ENCODE results near the gene INSYN2A.
A peak's percentile ranks its signal among the peaks of the same experiment; 100 is the strongest.

Gene INSYN2A

DNA sequence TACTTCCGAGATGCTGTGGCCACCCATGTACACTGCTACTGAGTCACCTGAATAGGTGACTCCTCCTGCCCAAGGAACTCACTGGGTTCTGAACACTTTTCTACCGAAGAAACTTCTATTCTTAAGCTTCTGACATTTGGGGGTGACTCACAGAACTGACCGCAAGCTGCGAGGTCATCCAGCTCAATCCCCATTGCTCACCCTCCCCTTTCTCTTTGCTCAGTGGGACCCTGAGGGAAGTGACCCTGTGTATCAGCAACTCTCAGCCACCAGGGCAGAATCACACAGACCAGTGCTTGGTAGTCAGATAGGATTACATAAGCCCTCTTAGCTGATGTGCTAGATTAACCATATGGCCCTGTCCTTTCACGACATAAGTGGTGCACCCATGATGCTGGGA lies 46.3 kb downstream of the INSYN2A start:
- DNase-seq (ENCODE audit: low read depth) = peak; percentile 29
- TF ChIP-seq, protein P1, sequence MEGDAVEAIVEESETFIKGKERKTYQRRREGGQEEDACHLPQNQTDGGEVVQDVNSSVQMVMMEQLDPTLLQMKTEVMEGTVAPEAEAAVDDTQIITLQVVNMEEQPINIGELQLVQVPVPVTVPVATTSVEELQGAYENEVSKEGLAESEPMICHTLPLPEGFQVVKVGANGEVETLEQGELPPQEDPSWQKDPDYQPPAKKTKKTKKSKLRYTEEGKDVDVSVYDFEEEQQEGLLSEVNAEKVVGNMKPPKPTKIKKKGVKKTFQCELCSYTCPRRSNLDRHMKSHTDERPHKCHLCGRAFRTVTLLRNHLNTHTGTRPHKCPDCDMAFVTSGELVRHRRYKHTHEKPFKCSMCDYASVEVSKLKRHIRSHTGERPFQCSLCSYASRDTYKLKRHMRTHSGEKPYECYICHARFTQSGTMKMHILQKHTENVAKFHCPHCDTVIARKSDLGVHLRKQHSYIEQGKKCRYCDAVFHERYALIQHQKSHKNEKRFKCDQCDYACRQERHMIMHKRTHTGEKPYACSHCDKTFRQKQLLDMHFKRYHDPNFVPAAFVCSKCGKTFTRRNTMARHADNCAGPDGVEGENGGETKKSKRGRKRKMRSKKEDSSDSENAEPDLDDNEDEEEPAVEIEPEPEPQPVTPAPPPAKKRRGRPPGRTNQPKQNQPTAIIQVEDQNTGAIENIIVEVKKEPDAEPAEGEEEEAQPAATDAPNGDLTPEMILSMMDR (IDR thresholded peaks at IDR 0.05; ENCODE audit: insufficient read depth, low read depth, low read length, missing control alignments) = no peak
- H3K4me3 ChIP-seq (ENCODE audit: low read length) = no peak overlapping the region

DNA sequence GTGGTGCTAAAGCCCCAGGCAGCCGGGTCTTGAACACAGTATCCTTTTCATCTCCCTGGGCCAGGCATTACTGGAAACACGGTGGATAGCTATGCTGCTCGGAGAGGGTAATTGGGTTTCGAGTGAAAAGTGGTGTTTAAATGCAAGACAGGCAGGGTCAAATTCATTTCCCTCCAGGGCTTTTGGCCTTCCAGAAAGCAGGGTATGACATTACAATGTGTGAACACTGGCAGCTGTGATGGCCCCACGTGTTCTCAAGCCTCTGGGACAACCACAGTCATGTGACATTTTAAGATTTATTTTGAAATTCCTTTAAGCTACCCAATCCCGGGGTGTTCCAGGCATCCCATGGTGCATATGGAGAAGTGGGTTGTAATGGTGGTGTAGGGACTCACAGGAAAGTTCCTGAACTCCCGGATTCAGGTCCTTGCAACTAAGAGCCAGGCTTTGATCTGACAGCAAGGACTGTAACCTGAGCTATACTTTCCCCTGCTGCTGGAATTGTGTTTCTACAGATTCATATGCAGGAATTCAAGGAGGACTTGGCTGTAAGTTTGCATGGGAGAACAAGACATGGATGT lies 46.8 kb downstream of the INSYN2A start:
- no peak overlapping the region for H3K4me3 ChIP-seq (ENCODE audit: low read length)
- no peak for DNase-seq (ENCODE audit: low read depth)
- TF ChIP-seq, protein P1 (IDR thresholded peaks at IDR 0.05; ENCODE audit: insufficient read depth, low read depth, low read length, missing control alignments) = no peak

DNA sequence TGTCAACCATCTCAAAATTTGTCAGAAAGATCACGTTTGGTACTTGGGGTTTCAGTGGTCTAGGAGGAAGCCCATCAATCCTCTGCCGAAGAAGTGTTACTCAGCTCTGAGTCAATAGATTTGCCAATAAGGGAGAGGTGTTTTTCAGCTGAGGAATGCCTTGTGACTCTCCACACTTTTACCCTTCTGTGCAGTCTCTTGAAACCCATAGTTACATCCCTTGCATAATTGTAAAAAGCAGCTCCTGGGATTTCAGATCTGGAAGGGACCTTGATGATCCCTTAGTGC lies 47.5 kb downstream of the INSYN2A start:
- DNase-seq (ENCODE audit: low read depth) = peak; percentile 91
- no peak overlapping the region for H3K4me3 ChIP-seq (ENCODE audit: low read length)
- TF ChIP-seq, protein P1 (IDR thresholded peaks at IDR 0.05; ENCODE audit: insufficient read depth, low read depth, low read length, missing control alignments) = no peak

DNA sequence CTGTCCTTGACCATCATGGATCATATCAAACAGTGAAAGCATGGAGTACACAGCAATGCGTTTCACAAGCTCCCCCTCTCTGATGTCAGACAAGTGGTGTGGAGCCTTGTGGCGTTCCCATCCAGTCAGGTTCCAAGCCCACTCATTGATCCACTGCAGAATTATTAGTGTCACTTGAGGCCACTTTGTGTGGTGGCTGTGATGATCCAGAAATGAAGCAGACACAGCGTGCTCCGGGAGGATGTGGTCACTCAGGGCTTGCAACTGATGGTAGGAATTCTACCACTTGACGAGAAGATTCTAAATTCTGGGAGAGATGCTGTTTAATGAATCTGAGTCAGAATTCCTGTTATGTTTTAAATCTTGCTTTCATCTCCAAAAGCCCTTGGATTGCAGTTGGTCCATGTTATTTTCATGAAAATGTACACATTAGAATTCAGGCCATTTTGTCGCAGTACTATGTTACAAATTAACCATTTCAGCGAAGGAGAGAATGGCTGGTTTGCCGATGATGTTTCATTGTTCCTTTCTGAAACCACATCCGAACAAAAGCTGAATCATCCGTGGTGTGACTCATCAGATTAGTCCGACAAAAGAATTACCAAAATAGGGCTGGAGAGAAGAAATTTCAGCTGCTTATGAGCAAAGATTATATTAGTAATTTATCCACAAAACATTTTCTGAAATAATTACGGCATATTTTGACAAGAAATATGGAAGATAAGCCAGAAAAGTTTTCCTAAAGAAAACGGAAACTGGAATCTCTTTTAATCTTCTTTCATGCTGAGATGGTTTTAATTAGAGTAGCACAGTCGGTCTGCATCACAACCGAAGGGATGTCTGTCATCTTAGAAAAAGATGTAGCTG lies 48.1 kb downstream of the INSYN2A start:
- peak; percentile 90 for DNase-seq (ENCODE audit: low read depth)
- no peak overlapping the region for H3K4me3 ChIP-seq (ENCODE audit: low read length)
- TF ChIP-seq, protein P1 (IDR thresholded peaks at IDR 0.05; ENCODE audit: insufficient read depth, low read depth, low read length, missing control alignments) = no peak

DNA sequence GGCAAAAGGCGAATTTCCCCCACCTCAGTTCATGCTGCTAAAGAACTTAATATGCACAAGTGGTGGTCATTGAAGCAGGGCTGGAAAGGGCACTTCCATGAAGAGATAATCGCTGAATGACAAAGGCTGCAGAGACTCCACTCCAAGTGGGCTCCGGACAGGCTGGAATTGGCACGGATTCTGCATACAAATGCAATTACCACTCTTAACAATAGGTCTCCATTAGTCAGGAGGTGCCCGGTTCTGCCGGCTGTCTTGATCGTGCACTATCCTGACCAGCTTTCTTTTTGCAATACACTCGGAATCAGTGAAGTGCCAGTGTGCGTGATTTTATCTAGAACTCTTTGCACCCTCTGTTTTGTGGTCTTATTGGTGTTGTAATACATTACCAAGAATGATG lies 49.7 kb downstream of the INSYN2A start:
- TF ChIP-seq, protein P1 (IDR thresholded peaks at IDR 0.05; ENCODE audit: insufficient read depth, low read depth, low read length, missing control alignments) = no peak
- no peak for DNase-seq (ENCODE audit: low read depth)
- H3K4me3 ChIP-seq (ENCODE audit: low read length) = no peak overlapping the region
